A549 treated with AZD9567 at 1 μM for 4 hours (cell line): Measurements from ENCODE around the gene ZFC3H1. TPM values are rescaled to one million over a fixed set of nuclear protein-coding genes. Genes with fewer than 3 reads are reported as not detected.

ENCODE experiments used
- total RNA-seq: library from RNA; stranded (reverse); fragments of 200-300 nt; extraction: Qiagen RNA extraction; gene quantifications from 5 replicates; pipeline ENCODE4 v1.2.3, GENCODE V29; 2022; ENCODE audit not compliant: insufficient read depth

ZFC3H1 gene, protein sequence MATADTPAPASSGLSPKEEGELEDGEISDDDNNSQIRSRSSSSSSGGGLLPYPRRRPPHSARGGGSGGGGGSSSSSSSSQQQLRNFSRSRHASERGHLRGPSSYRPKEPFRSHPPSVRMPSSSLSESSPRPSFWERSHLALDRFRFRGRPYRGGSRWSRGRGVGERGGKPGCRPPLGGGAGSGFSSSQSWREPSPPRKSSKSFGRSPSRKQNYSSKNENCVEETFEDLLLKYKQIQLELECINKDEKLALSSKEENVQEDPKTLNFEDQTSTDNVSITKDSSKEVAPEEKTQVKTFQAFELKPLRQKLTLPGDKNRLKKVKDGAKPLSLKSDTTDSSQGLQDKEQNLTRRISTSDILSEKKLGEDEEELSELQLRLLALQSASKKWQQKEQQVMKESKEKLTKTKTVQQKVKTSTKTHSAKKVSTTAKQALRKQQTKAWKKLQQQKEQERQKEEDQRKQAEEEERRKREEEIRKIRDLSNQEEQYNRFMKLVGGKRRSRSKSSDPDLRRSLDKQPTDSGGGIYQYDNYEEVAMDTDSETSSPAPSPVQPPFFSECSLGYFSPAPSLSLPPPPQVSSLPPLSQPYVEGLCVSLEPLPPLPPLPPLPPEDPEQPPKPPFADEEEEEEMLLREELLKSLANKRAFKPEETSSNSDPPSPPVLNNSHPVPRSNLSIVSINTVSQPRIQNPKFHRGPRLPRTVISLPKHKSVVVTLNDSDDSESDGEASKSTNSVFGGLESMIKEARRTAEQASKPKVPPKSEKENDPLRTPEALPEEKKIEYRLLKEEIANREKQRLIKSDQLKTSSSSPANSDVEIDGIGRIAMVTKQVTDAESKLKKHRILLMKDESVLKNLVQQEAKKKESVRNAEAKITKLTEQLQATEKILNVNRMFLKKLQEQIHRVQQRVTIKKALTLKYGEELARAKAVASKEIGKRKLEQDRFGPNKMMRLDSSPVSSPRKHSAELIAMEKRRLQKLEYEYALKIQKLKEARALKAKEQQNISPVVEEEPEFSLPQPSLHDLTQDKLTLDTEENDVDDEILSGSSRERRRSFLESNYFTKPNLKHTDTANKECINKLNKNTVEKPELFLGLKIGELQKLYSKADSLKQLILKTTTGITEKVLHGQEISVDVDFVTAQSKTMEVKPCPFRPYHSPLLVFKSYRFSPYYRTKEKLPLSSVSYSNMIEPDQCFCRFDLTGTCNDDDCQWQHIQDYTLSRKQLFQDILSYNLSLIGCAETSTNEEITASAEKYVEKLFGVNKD (N-terminal part only)
- 14.3 to 16.9 TPM (median 16.2 TPM) in 5 replicates for total RNA-seq

DNA sequence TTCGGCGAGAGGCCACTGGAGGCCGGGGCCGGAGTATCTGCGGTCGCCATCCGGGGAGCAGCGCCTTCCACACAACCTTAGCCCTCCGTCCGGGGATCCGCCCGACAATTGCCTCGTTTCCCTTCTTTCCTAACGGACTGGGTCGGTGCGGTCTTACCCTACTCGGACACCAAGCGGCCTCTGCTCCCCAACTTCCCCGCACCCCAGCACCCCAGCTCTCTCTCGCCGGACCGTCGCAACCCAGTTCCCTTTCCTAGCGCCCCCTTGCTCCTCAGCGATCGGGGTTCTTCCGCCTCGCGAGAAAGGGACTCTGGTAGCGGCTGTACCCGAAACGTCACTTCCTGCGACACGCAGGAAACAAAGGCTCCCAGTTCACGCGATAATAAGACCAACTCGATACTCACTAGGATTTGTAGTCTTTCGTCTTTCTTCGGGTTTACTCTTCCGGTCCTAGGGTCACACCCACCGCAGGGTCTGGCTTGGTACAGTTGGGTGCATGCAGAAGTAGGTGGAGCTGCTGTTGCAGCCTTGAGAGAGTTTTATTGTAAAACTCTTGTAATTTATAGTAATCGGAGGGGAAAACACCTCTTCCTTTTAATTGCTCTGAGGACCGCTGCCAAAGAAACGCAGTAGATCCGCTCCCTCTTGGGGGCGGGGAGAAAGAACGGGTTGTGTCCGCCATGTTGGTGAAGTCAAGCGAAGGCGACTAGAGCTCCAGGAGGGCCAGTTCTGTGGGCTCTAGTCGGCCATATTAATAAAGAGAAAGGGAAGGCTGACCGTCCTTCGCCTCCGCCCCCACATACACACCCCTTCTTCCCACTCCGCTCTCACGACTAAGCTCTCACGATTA, at the start of gene ZFC3H1, which contains the start of gene THAP2:
Gene ZFC3H1 (minus strand): TSS at position 288 of the 850 bp plus-strand sequence. CDS start 238 bp downstream, at position 50.
Gene THAP2 (plus strand): TSS at position 741 of the 850 bp plus-strand sequence. CDS start 209 bp downstream, outside the sequence.

DNA sequence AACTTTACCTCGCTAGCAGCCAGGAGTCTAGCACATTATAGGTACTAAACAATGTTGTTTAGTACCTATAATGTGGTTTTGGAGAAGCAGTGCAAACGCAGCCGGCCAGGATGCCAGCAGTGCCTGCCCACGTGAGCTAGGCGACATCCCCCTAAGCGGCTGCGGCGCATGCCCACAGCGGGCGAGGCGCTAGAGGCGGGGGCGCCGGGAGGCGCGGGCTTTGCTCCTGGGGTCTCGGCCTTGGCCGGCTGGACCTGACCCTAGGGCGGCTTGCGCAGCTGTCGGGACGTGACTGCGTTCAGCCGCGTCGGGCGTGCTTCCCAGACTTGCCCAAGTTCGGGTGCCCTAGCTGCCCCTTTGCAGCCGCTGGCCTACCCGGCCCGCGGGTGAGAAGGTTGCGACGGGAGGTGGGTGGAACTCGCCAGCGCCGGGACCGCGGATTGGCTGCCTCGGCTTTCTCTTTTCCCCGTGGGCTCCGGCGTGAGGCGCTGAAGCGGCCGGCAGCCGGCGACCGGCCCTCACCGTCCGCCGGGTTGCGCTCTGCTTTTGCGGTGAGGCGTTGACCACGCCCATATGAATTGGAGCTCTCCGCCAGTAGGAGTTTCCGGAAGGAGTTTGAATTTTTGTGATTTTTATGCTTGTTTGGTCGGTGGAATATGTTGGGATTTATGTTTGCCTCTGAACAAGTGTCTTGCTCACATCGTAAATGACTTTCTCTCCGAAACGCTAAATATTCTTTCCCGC, 22.4 kb upstream of the ZFC3H1 start, which contains the start of gene TMEM19:
Gene TMEM19 (plus strand): TSS at position 169 of the 744 bp plus-strand sequence. CDS start 599 bp downstream, outside the sequence.

Other genes starting within 250 kb of the ZFC3H1 start
- gene LGR5, start 224.1 kb downstream of the ZFC3H1 start, total RNA-seq = 0.02 TPM in 1 of 5 replicates, not detected in the others
- 3.8 to 7.6 TPM (median 4.7 TPM) in 5 replicates for gene THAP2, start 453 bp upstream of the ZFC3H1 start, total RNA-seq
- gene TMEM19, start 22.2 kb upstream of the ZFC3H1 start, total RNA-seq = 29.0 to 33.1 TPM (median 31.9 TPM) in 5 replicates
- gene RAB21, start 91.0 kb upstream of the ZFC3H1 start, total RNA-seq = 39.0 to 79.2 TPM (median 43.5 TPM) in 5 replicates
- 21.3 to 31.8 TPM (median 21.5 TPM) in 5 replicates for gene TBC1D15, start 175.9 kb upstream of the ZFC3H1 start, total RNA-seq